PC-3 (cell line): Measurements from ENCODE around the gene CDC42BPB. TPM values are rescaled to one million over a fixed set of nuclear protein-coding genes. Genes with fewer than 3 reads are reported as not detected.

Experiments used
- ATAC-seq: fragments of 200-7000 bp; cut with Tn5 transposase; 2 replicates; pipeline ENCODE4 v1.9.1; 2020; ENCODE audit warnings: mild to moderate bottlenecking, moderate library complexity
- BruUV-seq: library from RNA; stranded (reverse); fragments of 400-500 nt; replicated peaks from 2 replicates; lab custom pipeline; 2021; lab: Mats Ljungman, UMichigan
- CTCF ChIA-PET: fragments of 300-600 bp; sonication (Branson Sonifier 250); formaldehyde crosslinking; loops from one replicate; lab custom pipeline; 2022; ENCODE audit warnings: antibody characterized with exemption; lab: Charles Lee
- POLR2A ChIA-PET: fragments of 300-600 bp; sonication (Branson Sonifier 250); formaldehyde crosslinking; loops from one replicate; lab custom pipeline; 2022; ENCODE audit warnings: antibody characterized with exemption; ENCODE audit not compliant: unreplicated experiment; lab: Charles Lee
- DNase-seq: peaks from one replicate; pipeline ENCODE4 v3.0.0-alpha.2; 2015
- H2AFZ ChIP-seq: fragments of 300-600 bp; sonication (generic); 2 replicates; pipeline ENCODE4 v1.6.0; 2016; ENCODE audit warnings: antibody characterized with exemption, low read length
- H3F3A ChIP-seq: fragments of 300-600 bp; sonication (generic); one replicate; pipeline ENCODE4 v1.6.0; 2017; ENCODE audit warnings: antibody characterized with exemption, low read length, control low read depth, mild to moderate bottlenecking; ENCODE audit not compliant: unreplicated experiment
- H3K27ac ChIP-seq: fragments of 300-600 bp; sonication (generic); 2 replicates; pipeline ENCODE4 v1.5.1; 2016; ENCODE audit warnings: mild to moderate bottlenecking, low read length
- H3K27me3 ChIP-seq: fragments of 300-600 bp; sonication (generic); 2 replicates; pipeline ENCODE4 v1.6.1; 2016; ENCODE audit warnings: low read length, mixed read lengths
- H3K36me3 ChIP-seq: fragments of 300-600 bp; sonication (generic); 2 replicates; pipeline ENCODE4 v1.6.1; 2016; ENCODE audit warnings: low read depth, mixed run types, low read length, mixed read lengths
- H3K4me1 ChIP-seq: fragments of 300-600 bp; sonication (generic); 2 replicates; pipeline ENCODE4 v1.5.1; 2016; ENCODE audit warnings: low read length; ENCODE audit not compliant: insufficient read depth
- H3K4me2 ChIP-seq: fragments of 300-600 bp; sonication (generic); 2 replicates; pipeline ENCODE4 v1.6.0; 2016; ENCODE audit warnings: low read length
- H3K4me3 ChIP-seq: fragments of 300-600 bp; sonication (generic); 2 replicates; pipeline ENCODE4 v1.5.1; 2016; ENCODE audit warnings: mild to moderate bottlenecking, low read length, mixed read lengths
- H3K79me2 ChIP-seq: fragments of 300-600 bp; sonication (generic); 2 replicates; pipeline ENCODE4 v1.6.1; 2017; ENCODE audit warnings: low read length, mixed read lengths
- H3K9ac ChIP-seq: fragments of 300-600 bp; sonication (generic); 2 replicates; pipeline ENCODE4 v1.6.0; 2016; ENCODE audit warnings: mild to moderate bottlenecking, low read length
- H3K9me2 ChIP-seq: fragments of 300-600 bp; sonication (generic); replicated peaks from 2 replicates; pipeline ENCODE4 v1.6.1; 2016; ENCODE audit warnings: mixed run types, low read length, mixed read lengths
- H3K9me3 ChIP-seq: fragments of 300-600 bp; sonication (generic); 2 replicates; pipeline ENCODE4 v1.6.1; 2016; ENCODE audit warnings: low read length, mixed read lengths
- H4K20me1 ChIP-seq: fragments of 300-600 bp; sonication (generic); 2 replicates; pipeline ENCODE4 v1.6.1; 2016; ENCODE audit warnings: low read length, mixed read lengths
- EZH2 ChIP-seq: fragments of 300-600 bp; sonication (generic); IDR thresholded peaks from one replicate; pipeline ENCODE4 v1.6.1; 2017; ENCODE audit warnings: antibody characterized with exemption, mild to moderate bottlenecking, low read length; ENCODE audit not compliant: unreplicated experiment
- EZH2phosphoT487 ChIP-seq: fragments of 300-600 bp; sonication (generic); IDR thresholded peaks from 2 replicates; pipeline ENCODE4 v1.6.1; 2018; ENCODE audit warnings: mild to moderate bottlenecking, antibody characterized with exemption, low read length, borderline replicate concordance
- intact Hi-C: fragments of 100-400 bp; cut with micrococcal nuclease; formaldehyde crosslinking; loops from 2 replicates; pipeline ENCODE4 v1.9.0; 2023
- total RNA-seq: library from RNA; depleted of rRNA; stranded (reverse); fragments of >200 nt; gene quantifications from 2 replicates; pipeline ENCODE4 v1.2.3, GENCODE V29; 2014
- TF ChIP-seq, protein P1 (sequence below): fragments of 300-600 bp; sonication (generic); conservative IDR thresholded peaks from 2 replicates; pipeline ENCODE4 v1.5.1; 2017; ENCODE audit warnings: antibody characterized with exemption, low read depth, mild to moderate bottlenecking, low read length

The CDC42BPB gene
- total RNA-seq, 1 experiment from 2014 or later, result 73.0 TPM

DNA sequence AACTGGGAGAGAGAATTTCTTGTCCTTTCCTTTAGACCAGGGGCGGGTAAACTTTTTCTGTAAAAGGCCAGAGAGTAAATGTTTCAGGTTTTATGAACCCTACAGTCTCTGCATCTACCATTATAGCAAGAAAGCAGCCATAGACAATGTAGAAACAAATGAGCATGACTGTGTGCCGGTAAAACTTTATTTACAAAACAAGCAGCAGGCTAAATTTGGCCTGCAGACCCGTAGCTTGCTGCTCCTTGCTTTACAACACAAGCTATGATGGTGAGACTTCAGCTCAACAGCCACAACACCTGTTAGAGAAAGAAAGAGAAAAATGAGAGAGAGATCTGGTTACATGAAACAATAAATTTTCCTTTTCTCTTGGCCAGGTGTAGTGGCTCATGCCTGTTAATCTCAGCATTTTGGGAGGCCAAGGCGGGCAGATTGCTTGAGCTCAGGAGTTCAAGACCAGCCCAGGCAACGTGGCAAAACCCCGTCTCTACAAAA is 4.2 kb upstream of the CDC42BPB start:
- ChIA-PET POLR2A (no interaction called here), CTCF (no interaction called here)
- peaks cover 13% of the 10 kb centered on the region; the same call in 1 of the 2 replicates for H3K4me1 ChIP-seq
- H3K36me3 ChIP-seq, result no peaks in the 10 kb centered on the region
- no peaks in the 10 kb centered on the region for H4K20me1 ChIP-seq
- H3F3A ChIP-seq, result no peaks in the 10 kb centered on the region
- intact Hi-C loops, result no loop called here
- ATAC-seq, result no peak
- TF ChIP-seq EZH2, result no peak
- no peak for TF ChIP-seq EZH2phosphoT487
- TF ChIP-seq, protein P1, sequence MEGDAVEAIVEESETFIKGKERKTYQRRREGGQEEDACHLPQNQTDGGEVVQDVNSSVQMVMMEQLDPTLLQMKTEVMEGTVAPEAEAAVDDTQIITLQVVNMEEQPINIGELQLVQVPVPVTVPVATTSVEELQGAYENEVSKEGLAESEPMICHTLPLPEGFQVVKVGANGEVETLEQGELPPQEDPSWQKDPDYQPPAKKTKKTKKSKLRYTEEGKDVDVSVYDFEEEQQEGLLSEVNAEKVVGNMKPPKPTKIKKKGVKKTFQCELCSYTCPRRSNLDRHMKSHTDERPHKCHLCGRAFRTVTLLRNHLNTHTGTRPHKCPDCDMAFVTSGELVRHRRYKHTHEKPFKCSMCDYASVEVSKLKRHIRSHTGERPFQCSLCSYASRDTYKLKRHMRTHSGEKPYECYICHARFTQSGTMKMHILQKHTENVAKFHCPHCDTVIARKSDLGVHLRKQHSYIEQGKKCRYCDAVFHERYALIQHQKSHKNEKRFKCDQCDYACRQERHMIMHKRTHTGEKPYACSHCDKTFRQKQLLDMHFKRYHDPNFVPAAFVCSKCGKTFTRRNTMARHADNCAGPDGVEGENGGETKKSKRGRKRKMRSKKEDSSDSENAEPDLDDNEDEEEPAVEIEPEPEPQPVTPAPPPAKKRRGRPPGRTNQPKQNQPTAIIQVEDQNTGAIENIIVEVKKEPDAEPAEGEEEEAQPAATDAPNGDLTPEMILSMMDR, result no peak
- H3K4me2 ChIP-seq, result no peak overlapping the region
- peaks cover 26% of the 10 kb centered on the region for H3K79me2 ChIP-seq
- no peak overlapping the region for H3K9ac ChIP-seq
- no peaks in the 10 kb centered on the region for H3K9me2 ChIP-seq
- BruUV-seq, result no TSS peak
- no peak overlapping the region for H3K27ac ChIP-seq
- no peaks in the 10 kb centered on the region for H3K9me3 ChIP-seq
- no peak overlapping the region for H2AFZ ChIP-seq
- no peak overlapping the region for H3K4me3 ChIP-seq
- no peak for DNase-seq
- H3K27me3 ChIP-seq, result no peaks in the 10 kb centered on the region

DNA sequence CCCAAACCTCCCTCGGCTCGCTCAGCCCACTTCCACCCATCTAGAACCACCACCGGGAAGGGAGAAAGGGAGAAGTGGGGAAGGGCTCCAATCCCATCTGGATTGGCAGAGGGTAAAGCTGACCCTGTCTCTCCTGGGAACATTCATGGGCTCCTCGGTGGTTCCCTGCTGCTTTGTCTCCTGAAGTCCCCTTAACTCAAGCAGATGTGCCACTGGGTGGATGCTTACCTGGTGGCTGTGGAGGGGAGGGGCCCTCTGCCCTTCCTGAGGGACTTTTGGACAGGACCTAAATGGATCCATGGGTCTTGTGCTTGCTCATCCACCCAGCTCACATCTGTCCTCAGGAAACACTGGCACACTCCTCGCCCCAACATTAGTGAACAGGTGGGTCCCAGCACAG is 2.2 kb upstream of the CDC42BPB start:
- H3F3A ChIP-seq, result no peaks in the 10 kb centered on the region
- no peaks in the 10 kb centered on the region for H3K9me2 ChIP-seq
- POLR2A ChIA-PET, result no interaction called here
- H3K79me2 ChIP-seq, result peaks cover 46% of the 10 kb centered on the region
- no peak for DNase-seq
- TF ChIP-seq, protein P1, result no peak
- TF ChIP-seq EZH2 (no peak), EZH2phosphoT487 (no peak)
- CTCF ChIA-PET, result no interaction called here
- ATAC-seq, result no peak
- H3K4me1 ChIP-seq, result peaks cover 19% of the 10 kb centered on the region; the same call in 1 of the 2 replicates
- no peaks in the 10 kb centered on the region for H3K27me3 ChIP-seq
- no peak overlapping the region for H3K27ac ChIP-seq
- H3K36me3 ChIP-seq, result no peaks in the 10 kb centered on the region
- intact Hi-C loops, result no loop called here
- peaks cover 15% of the 10 kb centered on the region for H4K20me1 ChIP-seq
- H3K9ac ChIP-seq, result no peak overlapping the region
- H2AFZ ChIP-seq, result no peak overlapping the region
- BruUV-seq, result no TSS peak
- peak overlapping the region; percentile 100 for H3K4me2 ChIP-seq
- no peaks in the 10 kb centered on the region for H3K9me3 ChIP-seq
- no peak overlapping the region for H3K4me3 ChIP-seq

DNA sequence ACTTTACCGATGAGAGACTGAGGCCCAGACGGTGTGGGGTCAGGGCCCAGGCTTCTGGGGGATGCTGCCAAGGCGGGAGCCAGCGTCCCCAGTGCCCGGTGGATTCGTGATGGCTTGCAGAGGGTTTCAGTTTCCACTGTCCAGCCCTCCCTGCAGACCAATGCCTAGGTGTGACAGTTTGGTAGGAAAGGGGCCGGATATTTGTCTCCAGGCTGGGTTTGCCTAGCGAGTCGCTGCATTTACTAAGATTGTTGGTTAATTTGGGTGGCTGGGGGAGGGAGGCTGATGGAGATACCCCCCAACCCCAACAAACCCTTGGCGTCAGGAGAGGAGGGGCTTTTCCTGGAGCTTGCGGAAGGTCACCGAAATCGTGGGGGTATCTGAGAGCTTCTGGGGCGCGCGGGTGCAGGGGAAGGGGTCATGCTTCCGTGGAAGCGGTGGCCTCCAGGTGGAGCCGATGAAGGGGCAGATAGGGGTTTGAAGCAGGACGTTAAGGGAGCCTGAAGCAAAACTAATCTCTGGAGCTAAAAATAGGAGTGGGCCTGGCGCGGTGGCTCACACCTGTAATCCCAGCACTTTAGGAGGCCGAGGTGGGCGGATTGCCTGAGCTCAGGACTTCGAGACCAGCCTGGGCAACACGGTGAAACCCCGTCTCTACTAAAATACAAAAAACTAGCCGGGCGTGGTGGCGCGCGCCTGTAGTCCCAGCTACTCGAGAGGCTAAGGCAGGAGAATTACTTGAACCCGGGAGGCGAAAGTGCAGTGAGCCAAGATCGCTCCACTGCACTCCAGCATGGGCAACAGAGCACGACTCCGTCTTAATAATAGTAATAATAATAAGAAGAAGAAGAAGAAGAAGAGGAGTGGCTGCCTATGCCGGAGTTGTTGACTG is 1.1 kb upstream of the CDC42BPB start:
- peak overlapping the region; percentile 97 for H2AFZ ChIP-seq
- H3K4me2 ChIP-seq, result peak overlapping the region; percentile 100
- peaks cover 19% of the 10 kb centered on the region for H4K20me1 ChIP-seq
- ChIA-PET CTCF (no interaction called here), POLR2A (no interaction called here)
- peak overlapping the region; percentile 97 for H3K4me3 ChIP-seq
- H3K4me1 ChIP-seq, result peaks cover 20% of the 10 kb centered on the region; the same call in 1 of the 2 replicates
- H3K9me3 ChIP-seq, result no peaks in the 10 kb centered on the region
- no peaks in the 10 kb centered on the region for H3K36me3 ChIP-seq
- peaks cover 57% of the 10 kb centered on the region for H3K79me2 ChIP-seq
- no peaks in the 10 kb centered on the region for H3K9me2 ChIP-seq
- BruUV-seq, result TSS peak; percentile 45
- H3K9ac ChIP-seq, result peak overlapping the region; percentile 92
- H3K27me3 ChIP-seq, result no peaks in the 10 kb centered on the region
- H3F3A ChIP-seq, result no peaks in the 10 kb centered on the region
- peak; percentile 13 for DNase-seq
- ATAC-seq, result 0 out of 2 replicates have a peak, but pooled peaks have one; percentile 1
- peak overlapping the region; percentile 47 for H3K27ac ChIP-seq
- intact Hi-C loops, result no loop called here
- TF ChIP-seq EZH2phosphoT487 (no peak), EZH2 (no peak)
